HAP-1 (cell line): ENCODE measurements around the gene ALG5.

Experiments used
- DNase-seq, 2 experiments: peaks; one replicate each; pipeline ENCODE4 v3.0.0-alpha.2; 2016 to 2020; ENCODE audit warnings: low spot score in 2 of 2
- H3K27me3 ChIP-seq: fragments of 250-450 bp; sonication (Bioruptor Pico); 2 replicates; pipeline ENCODE4 v1.5.1; 2020; ENCODE audit warnings: low read depth, mild to moderate bottlenecking, moderate library complexity
- H3K36me3 ChIP-seq: fragments of 250-450 bp; sonication (Bioruptor Pico); replicated peaks from 2 replicates; pipeline ENCODE4 v1.5.1; 2020; ENCODE audit warnings: mild to moderate bottlenecking
- H3K4me1 ChIP-seq: fragments of 250-450 bp; sonication (Bioruptor Pico); 2 replicates; pipeline ENCODE4 v1.5.1; 2020; ENCODE audit warnings: mild to moderate bottlenecking
- H3K4me3 ChIP-seq: fragments of 250-450 bp; sonication (Bioruptor Pico); 2 replicates; pipeline ENCODE4 v1.5.1; 2020; ENCODE audit warnings: mild to moderate bottlenecking, moderate library complexity
- H3K9me3 ChIP-seq: fragments of 250-450 bp; sonication (Bioruptor Pico); 2 replicates; pipeline ENCODE4 v1.5.1; 2020; ENCODE audit warnings: mild to moderate bottlenecking, moderate library complexity
- in situ Hi-C: fragments of 300-500 bp; cut with MboI; formaldehyde crosslinking; loops from 3 replicates; pipeline ENCODE4 v1.14.3; 2020; ENCODE audit warnings: low sequenced_read_pairs, inconsistent platforms, mixed read lengths

The ALG5 gene

DNA sequence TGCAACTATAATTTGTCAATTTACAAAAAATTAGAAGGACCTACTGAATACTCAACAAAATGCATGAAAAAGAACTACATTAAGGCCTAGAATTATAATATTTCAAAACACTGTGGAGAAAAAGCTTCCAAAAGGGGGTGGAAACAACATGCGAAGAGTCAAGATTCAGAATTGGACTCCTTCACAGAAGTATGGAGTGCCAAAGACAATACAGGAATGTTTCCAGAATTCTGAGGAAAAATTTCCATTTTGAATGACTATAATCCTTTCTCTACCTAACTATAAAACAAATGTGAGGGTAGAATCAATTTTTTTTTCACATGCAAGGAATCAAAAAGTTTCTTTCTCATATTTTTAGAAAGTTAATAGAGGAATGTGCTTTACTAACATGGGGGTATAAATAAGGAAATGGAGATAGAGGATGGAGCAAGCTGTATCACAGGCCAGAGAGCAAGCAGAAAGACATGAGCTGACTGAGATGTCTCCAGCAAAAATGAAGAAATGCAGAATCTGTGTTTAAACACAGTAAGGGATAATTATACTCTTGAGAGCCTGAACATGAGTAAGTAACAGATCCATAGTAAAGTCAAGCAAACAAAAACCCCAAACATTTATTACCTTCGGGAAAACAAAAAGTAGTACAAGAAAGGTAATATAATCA, 39.6 kb downstream of the ALG5 start:
- H3K27me3 ChIP-seq = no peaks in the 10 kb centered on the region
- no peaks in the 10 kb centered on the region for H3K9me3 ChIP-seq
- H3K36me3 ChIP-seq = peaks cover 22% of the 10 kb centered on the region
- no peak for DNase-seq
- H3K4me3 ChIP-seq = no peak overlapping the region
- no peaks in the 10 kb centered on the region for H3K4me1 ChIP-seq
- in situ Hi-C loops = no loop called here

DNA sequence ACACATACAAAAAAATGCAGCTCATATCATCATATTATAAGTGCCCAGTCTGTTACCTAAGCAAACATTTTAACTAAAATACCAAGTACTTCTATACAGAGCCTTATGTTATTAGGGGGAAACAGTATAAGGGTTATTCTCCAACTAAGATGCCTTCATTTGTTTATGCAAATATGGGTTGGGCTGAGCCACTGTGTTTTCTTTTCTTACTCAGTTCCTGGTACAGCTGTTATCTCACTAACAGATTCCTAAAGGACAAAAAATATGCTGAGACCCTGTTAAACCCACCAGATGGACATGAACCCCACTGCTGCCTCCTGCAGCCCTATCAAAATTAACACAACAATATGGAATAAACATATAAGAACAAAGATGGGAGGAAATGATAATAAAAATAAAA, 44.6 kb downstream of the ALG5 start:
- Histone ChIP-seq H3K36me3 (peaks cover 11% of the 10 kb centered on the region), H3K27me3 (no peaks in the 10 kb centered on the region), H3K4me3 (no peak overlapping the region), H3K9me3 (no peaks in the 10 kb centered on the region), H3K4me1 (no peaks in the 10 kb centered on the region)
- in situ Hi-C loops = no loop called here
- no peak for DNase-seq

- peaks cover 11% of the 10 kb centered on the region for H3K36me3 ChIP-seq
- no peaks in the 10 kb centered on the region for H3K9me3 ChIP-seq
- H3K27me3 ChIP-seq = no peaks in the 10 kb centered on the region
- no peak for DNase-seq
- H3K4me1 ChIP-seq = no peaks in the 10 kb centered on the region
- in situ Hi-C loops = no loop called here
- no peak overlapping the region for H3K4me3 ChIP-seq
These were observed 48.2 kb downstream of the ALG5 start for GRCh38 chr13:36950920-36951319.

DNA sequence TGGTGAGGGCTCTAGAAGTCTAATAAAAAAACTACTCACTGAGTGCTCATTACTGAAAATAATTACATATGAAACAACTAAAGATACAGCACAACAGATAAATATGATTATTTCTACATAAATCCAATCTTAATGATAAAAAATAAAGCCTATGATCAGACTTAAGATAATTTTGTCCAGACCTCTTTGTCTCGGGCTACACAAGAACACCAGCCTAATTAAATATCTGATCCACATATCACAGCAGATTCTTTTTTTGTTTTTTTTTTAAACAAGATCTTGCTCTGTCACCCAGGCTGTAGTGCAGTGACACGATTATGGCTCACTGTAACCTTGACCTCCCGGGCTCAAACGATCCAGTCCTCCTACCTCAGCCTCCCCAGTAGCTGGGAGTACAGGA, 48.8 kb downstream of the ALG5 start:
- H3K9me3 ChIP-seq = no peaks in the 10 kb centered on the region
- H3K36me3 ChIP-seq = peaks cover 11% of the 10 kb centered on the region
- H3K27me3 ChIP-seq = no peaks in the 10 kb centered on the region
- no peak for DNase-seq
- in situ Hi-C loops = no loop called here
- no peaks in the 10 kb centered on the region for H3K4me1 ChIP-seq
- no peak overlapping the region for H3K4me3 ChIP-seq

DNA sequence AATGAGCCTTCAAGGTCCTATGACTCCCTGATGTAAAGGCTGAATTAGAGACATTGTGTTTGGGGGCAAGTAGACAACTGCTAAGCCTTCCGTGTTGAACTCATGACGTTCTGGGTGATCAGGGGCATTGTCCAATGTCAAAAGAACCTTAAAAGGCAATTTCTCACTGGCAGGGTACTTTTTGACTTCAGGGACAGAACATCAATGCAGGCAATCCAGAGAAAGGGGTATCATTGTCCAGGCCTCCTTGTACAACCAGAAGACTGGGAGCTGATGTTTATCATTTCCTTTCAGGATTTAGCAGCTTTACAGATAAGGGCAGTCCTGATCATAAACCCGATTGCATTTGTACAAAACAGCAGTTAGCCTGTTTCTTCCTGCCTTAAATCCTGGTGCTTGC, 54.1 kb downstream of the ALG5 start:
- in situ Hi-C loops = no loop called here
- Histone ChIP-seq H3K9me3 (no peaks in the 10 kb centered on the region), H3K27me3 (no peaks in the 10 kb centered on the region), H3K36me3 (no peaks in the 10 kb centered on the region; the same call in 1 of the 2 replicates), H3K4me1 (no peaks in the 10 kb centered on the region), H3K4me3 (no peak overlapping the region)
- DNase-seq = no peak

DNA sequence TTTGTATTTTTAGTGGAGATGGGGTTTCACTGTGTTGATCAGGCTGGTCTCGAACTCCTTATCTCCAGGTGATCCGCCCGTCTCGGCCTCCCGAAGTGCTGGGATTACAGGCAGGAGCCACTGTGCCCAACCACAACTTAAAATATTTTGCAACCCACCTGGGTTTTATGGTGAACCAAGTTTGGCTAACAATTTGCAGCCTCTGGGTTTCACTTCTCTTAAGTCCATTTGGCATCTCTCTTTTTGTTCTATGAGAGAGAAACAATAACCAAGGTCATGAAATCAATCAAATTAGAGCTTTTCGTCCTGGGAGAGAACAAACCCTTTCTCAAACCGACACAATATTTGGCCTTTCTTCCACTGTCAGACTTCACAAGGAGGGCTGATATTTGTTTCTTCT, 73.5 kb downstream of the ALG5 start:
- no peak for DNase-seq
- no peaks in the 10 kb centered on the region for H3K9me3 ChIP-seq
- H3K27me3 ChIP-seq = no peaks in the 10 kb centered on the region
- H3K4me3 ChIP-seq = no peak overlapping the region
- in situ Hi-C loops = no loop called here
- H3K36me3 ChIP-seq = no peaks in the 10 kb centered on the region
- no peaks in the 10 kb centered on the region for H3K4me1 ChIP-seq

GRCh38 chr13:36924001-36924400, 75.1 kb downstream of the ALG5 start:
- no peak for DNase-seq
- Histone ChIP-seq H3K27me3 (no peaks in the 10 kb centered on the region), H3K4me1 (no peaks in the 10 kb centered on the region), H3K4me3 (no peak overlapping the region), H3K9me3 (no peaks in the 10 kb centered on the region), H3K36me3 (no peaks in the 10 kb centered on the region)
- in situ Hi-C loops = no loop called here

- Histone ChIP-seq H3K4me3 (no peak overlapping the region), H3K4me1 (peaks cover 13% of the 10 kb centered on the region), H3K36me3 (no peaks in the 10 kb centered on the region), H3K27me3 (no peaks in the 10 kb centered on the region), H3K9me3 (no peaks in the 10 kb centered on the region)
- DNase-seq = no peak
- in situ Hi-C loops = no loop called here
These were observed 77.4 kb downstream of the ALG5 start for GRCh38 chr13:36921631-36922301.

DNA sequence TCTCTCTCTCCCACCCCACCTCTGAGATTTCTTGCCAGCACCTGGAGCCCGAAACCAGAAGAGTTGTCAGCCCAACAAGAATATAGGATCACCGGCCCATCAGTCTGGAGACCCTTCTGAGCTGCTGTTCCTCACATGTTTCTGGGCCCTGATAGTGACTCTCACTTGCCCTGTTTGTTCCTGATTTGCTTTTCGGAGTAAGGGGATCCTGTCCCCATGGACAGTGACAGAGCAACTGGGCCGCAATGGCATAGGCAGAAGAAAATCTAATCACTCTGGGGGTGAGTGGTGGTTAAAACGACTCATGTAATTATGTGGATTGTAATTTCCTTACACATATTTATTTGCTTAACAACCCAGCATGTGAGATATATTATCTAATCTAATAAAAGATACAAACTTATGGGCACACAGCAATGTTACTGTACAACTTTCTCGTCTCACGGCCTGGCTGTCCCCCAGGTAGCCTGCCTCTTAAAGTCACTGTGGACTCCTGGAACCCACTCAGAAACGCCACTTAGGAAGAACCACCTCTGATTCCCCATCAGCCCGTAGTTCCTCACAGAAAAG, 78.4 kb downstream of the ALG5 start:
- Histone ChIP-seq H3K4me3 (peak overlapping the region; percentile 16), H3K9me3 (no peaks in the 10 kb centered on the region), H3K4me1 (peaks cover 13% of the 10 kb centered on the region), H3K36me3 (no peaks in the 10 kb centered on the region), H3K27me3 (no peaks in the 10 kb centered on the region)
- in situ Hi-C loops = no loop called here
- no peak for DNase-seq

- H3K27me3 ChIP-seq = no peaks in the 10 kb centered on the region
- H3K36me3 ChIP-seq = no peaks in the 10 kb centered on the region
- H3K9me3 ChIP-seq = no peaks in the 10 kb centered on the region
- DNase-seq = peak; percentile 47 to 85
- H3K4me1 ChIP-seq = peaks cover 13% of the 10 kb centered on the region
- H3K4me3 ChIP-seq = peak within 1 kb of the TSS; percentile 51
- in situ Hi-C loops = no loop called here
These were observed 79.1 kb downstream of the ALG5 start, which contains the start of gene SMAD9 for GRCh38 chr13:36919833-36920615. Gene SMAD9 (minus strand): TSS chr13:36920238. CDS start chr13:36879689, 40,549 bp downstream.

DNA sequence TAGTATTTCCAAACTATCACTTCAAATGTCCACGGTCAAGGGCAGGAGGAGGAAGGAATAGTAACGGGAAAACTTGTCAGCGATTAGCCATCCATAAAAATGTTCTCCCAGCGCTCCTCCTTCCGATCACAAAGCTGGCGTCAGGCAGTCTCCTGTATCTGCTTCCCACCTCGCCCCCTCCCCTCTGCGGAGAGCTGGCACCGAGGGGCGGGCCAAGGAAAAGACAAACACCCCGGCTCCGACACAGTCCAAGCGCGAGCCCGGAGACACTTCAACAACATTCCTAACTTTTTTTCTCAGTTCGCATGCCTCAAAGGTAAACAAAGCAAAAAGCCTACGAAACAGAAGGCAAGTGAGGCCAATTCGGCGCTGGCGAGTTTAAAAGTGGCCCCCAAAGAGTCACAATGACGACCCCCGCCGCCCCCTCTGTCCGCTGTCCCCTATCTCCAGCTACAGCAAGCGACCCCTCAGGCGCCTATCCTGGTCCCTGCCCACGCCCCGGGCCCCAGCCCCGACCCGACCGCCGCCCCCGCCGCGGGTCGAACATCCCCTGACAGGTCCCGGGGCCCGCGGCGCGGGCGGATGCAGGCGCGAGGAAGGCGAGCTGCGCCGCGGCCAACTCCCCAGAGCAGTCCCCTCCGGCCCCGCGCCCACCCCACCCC, 79.8 kb downstream of the ALG5 start:
- Histone ChIP-seq H3K36me3 (no peaks in the 10 kb centered on the region), H3K9me3 (no peaks in the 10 kb centered on the region), H3K4me1 (peaks cover 13% of the 10 kb centered on the region), H3K4me3 (peak overlapping the region; percentile 51), H3K27me3 (no peaks in the 10 kb centered on the region)
- in situ Hi-C loops = no loop called here
- peak; percentile 63 to 80 for DNase-seq

DNA sequence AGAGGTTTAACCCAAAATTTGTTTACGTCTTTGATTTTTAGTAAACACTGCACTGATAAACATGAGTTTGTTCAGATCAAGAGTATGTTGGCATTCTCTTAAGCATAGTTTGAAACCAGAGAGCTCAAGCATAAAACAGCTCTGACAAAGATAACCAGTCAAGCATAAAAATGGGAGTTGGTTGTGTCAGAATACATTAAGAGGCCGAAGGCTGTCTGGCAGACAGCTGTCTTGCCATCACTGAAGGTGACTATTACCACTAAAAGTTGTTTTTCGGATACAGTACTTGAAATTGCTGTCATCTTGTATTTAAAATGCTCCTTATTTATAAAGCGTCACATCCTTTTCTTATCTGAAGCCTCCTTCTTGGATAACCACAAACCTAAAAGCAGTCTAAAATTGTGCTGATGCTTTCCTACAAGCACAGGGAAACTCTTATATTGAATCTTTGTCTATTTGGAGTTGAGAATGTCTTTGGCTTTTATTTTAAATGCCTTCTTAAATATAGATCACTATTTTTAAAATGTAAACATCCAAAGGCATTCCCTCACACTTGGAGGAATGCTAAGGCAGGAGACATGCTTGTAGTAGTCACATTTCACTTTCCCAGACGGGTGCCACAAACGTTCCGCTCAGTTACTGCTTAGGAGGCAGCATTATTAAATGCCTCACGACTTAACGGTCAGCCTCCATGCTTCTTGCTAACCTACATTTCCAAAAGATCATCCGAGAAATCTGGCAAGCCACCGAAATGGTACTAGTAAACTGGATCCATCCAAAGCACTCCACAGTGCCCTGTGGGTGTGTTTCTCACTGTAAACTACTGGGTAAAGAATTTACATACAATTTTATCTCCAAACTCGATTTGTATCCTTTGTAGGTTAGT, 80.7 kb downstream of the ALG5 start:
- peaks cover 16% of the 10 kb centered on the region for H3K4me1 ChIP-seq
- in situ Hi-C loops = no loop called here

GRCh38 chr13:36917311-36917710, 81.8 kb downstream of the ALG5 start:
- Histone ChIP-seq H3K9me3 (no peaks in the 10 kb centered on the region), H3K27me3 (no peaks in the 10 kb centered on the region), H3K4me1 (peaks cover 18% of the 10 kb centered on the region), H3K4me3 (no peak overlapping the region), H3K36me3 (no peaks in the 10 kb centered on the region)
- in situ Hi-C loops = no loop called here
- DNase-seq = no peak

More for the DNA sequence above, 80.7 kb downstream of the ALG5 start:
- Histone ChIP-seq H3K36me3 (no peaks in the 10 kb centered on the region), H3K4me3 (peak overlapping the region; percentile 51), H3K9me3 (no peaks in the 10 kb centered on the region), H3K27me3 (no peaks in the 10 kb centered on the region)
- DNase-seq = peak; percentile 14 to 17
